K562 (cell line): ENCODE results near the gene IDI2. TPM values are rescaled to one million over a fixed set of nuclear protein-coding genes. Genes with fewer than 3 reads are reported as not detected.

ENCODE experiments used
- ATAC-seq: fragments of 200-7000 bp; cut with Tn5 transposase; 3 replicates; pipeline ENCODE4 v1.9.1; 2020; ENCODE audit warnings: moderate library complexity
- BruUV-seq: library from RNA; stranded (reverse); fragments of 400-500 nt; replicated peaks from 2 replicates; lab custom pipeline; 2021; lab: Mats Ljungman, UMichigan
- CTCF ChIA-PET: fragments of 300-600 bp; formaldehyde crosslinking; extraction: SDS; loops from one replicate; lab custom pipeline; 2021; ENCODE audit warnings: low intra/inter-chr PET ratio; lab: Yijun Ruan, JAX
- POLR2A ChIA-PET: fragments of 300-600, 350-650 bp; sonication (Branson Sonifier 250); formaldehyde crosslinking; extraction: SDS; loops from one replicate; lab custom pipeline; 2021; ENCODE audit warnings: antibody characterized with exemption, inconsistent platforms; lab: Yijun Ruan, JAX
- DNase-seq, 4 experiments: peaks; one replicate each; pipeline versions ENCODE4 v3.0.0 to v3.0.0-alpha.2; 2011 to 2018; ENCODE audit warnings: low spot score in 3 of 4, mixed read lengths in 3 of 4; ENCODE audit errors: extremely low read depth in 1 of 4
- FAIRE-seq: peaks from 2 replicates; lab custom pipeline; 2011; peaks lifted over from hg19 to GRCh38; lab: Jason Lieb, UNC
- H2AFZ ChIP-seq: 2 replicates; pipeline ENCODE4 v1.6.0; 2011; ENCODE audit warnings: low read depth, low read length, control low read depth, inconsistent platforms
- H3K27ac ChIP-seq: fragments of 200-600 bp; 3 replicates; pipeline ENCODE4 v1.8.0; 2011; ENCODE audit warnings: low read depth, mild to moderate bottlenecking, control low read depth, inconsistent platforms, low read length, moderate library complexity, mixed read lengths; ENCODE audit errors: extremely low read depth
- H3K27me3 ChIP-seq, 2 experiments: fragments of 300-600 bp in 1 of 2; 2 replicates in 1 of 2; 3 replicates in 1 of 2; pipeline versions ENCODE4 v1.6.0 to v1.8.0; 2011; ENCODE audit warnings: inconsistent platforms in 2 of 2, low read length in 2 of 2, mild to moderate bottlenecking in 1 of 2, mixed read lengths in 1 of 2, moderate library complexity in 1 of 2; ENCODE audit not compliant: control insufficient read depth in 2 of 2, insufficient read depth in 2 of 2
- H3K36me3 ChIP-seq: fragments of 300-600 bp; 3 replicates; pipeline ENCODE4 v1.8.0; 2011; ENCODE audit warnings: mild to moderate bottlenecking, low read length, inconsistent platforms; ENCODE audit not compliant: control insufficient read depth, insufficient read depth
- H3K4me1 ChIP-seq, 2 experiments: fragments of 200-600 bp in 1 of 2; replicated peaks in 1 of 2; 2 replicates in 1 of 2; 3 replicates in 1 of 2; pipeline versions ENCODE4 v1.5.1 to v1.8.0; 2011; ENCODE audit warnings: inconsistent platforms in 2 of 2, low read length in 2 of 2, mild to moderate bottlenecking in 1 of 2, mixed read lengths in 1 of 2, moderate library complexity in 1 of 2; ENCODE audit not compliant: control insufficient read depth in 2 of 2, insufficient read depth in 2 of 2
- H3K4me2 ChIP-seq: 2 replicates; pipeline ENCODE4 v1.6.1; 2011; ENCODE audit warnings: low read length, control low read depth, inconsistent platforms, mixed read lengths; ENCODE audit not compliant: insufficient read depth
- H3K4me3 ChIP-seq: fragments of 200-600 bp; sonication (generic), shearing (Covaris generic); 2 replicates; pipeline ENCODE4 v1.5.1; 2016; ENCODE audit warnings: control low read depth, inconsistent platforms
- H3K79me2 ChIP-seq: fragments of 200-600 bp; 3 replicates; pipeline ENCODE4 v1.8.0; 2011; ENCODE audit warnings: low read length, inconsistent platforms; ENCODE audit not compliant: control insufficient read depth, insufficient read depth
- H3K9ac ChIP-seq, 2 experiments: 2 replicates each; pipeline versions ENCODE4 v1.6.0 to v1.6.1; 2011; ENCODE audit warnings: low read depth in 2 of 2, low read length in 2 of 2, control low read depth in 1 of 2, inconsistent platforms in 1 of 2, mild to moderate bottlenecking in 1 of 2, mixed read lengths in 1 of 2; ENCODE audit not compliant: insufficient read depth in 1 of 2
- H3K9me1 ChIP-seq: one replicate; pipeline ENCODE4 v1.6.0; 2011; ENCODE audit warnings: inconsistent platforms, mild to moderate bottlenecking, low read length, moderate library complexity; ENCODE audit not compliant: control insufficient read depth, insufficient read depth
- H3K9me3 ChIP-seq: replicated peaks from 2 replicates; pipeline ENCODE4 v1.5.1; 2011; ENCODE audit warnings: low read depth, low read length, inconsistent platforms; ENCODE audit not compliant: control insufficient read depth, insufficient read depth
- H4K20me1 ChIP-seq: replicated peaks from 2 replicates; pipeline ENCODE4 v1.6.1; 2011; ENCODE audit warnings: low read length, inconsistent platforms, mixed read lengths; ENCODE audit not compliant: control insufficient read depth, insufficient read depth
- CGGBP1 ChIP-seq: fragments of 250-450 bp; sonication (Bioruptor Pico); IDR thresholded peaks from 2 replicates; pipeline ENCODE4 v1.9.0; 2021; ENCODE audit warnings: mild to moderate bottlenecking
- COPS2 ChIP-seq: fragments of 450-650 bp; conservative IDR thresholded peaks from 2 replicates; pipeline ENCODE4 v1.6.1; 2016; ENCODE audit warnings: mild to moderate bottlenecking, moderate library complexity
- E2F3 ChIP-seq: fragments of 250-450 bp; sonication (Bioruptor Pico); IDR thresholded peaks from 2 replicates; pipeline ENCODE4 v1.4.0; 2020; ENCODE audit warnings: mild to moderate bottlenecking
- MEF2A ChIP-seq: IDR thresholded peaks from 2 replicates; pipeline ENCODE4 v1.6.1; 2011; ENCODE audit warnings: low read depth, mild to moderate bottlenecking, low read length, moderate library complexity; ENCODE audit not compliant: control insufficient read depth
- MIER1 ChIP-seq: fragments of 450-650 bp; IDR thresholded peaks from 2 replicates; pipeline ENCODE4 v1.6.1; 2016; ENCODE audit warnings: antibody characterized with exemption, mild to moderate bottlenecking, low read depth
- MXD1 ChIP-seq: fragments of 250-450 bp; sonication (Bioruptor Pico); IDR thresholded peaks from 2 replicates; pipeline ENCODE4 v1.8.0; 2021; ENCODE audit warnings: borderline replicate concordance, mild to moderate bottlenecking, moderate library complexity; ENCODE audit not compliant: poor library complexity, severe bottlenecking
- POU5F1 ChIP-seq: fragments of 150-350 bp; IDR thresholded peaks from 2 replicates; pipeline ENCODE4 v1.6.1; 2014; ENCODE audit warnings: borderline replicate concordance, low read length, low read depth, mild to moderate bottlenecking; ENCODE audit not compliant: partially characterized antibody
- PTBP1 ChIP-seq: fragments of 200-400 bp; formaldehyde crosslinking; IDR thresholded peaks from 2 replicates; pipeline ENCODE4 v1.6.1; 2017; ENCODE audit warnings: low read depth, low read length
- SAFB ChIP-seq: fragments of 200-400 bp; formaldehyde crosslinking; IDR thresholded peaks from 2 replicates; pipeline ENCODE4 v1.6.1; 2017; ENCODE audit warnings: low read depth, low read length, borderline replicate concordance
- TAF15 ChIP-seq: fragments of 200-400 bp; formaldehyde crosslinking; IDR thresholded peaks from 2 replicates; pipeline ENCODE4 v1.6.1; 2017; ENCODE audit warnings: mild to moderate bottlenecking, low read depth, low read length, moderate library complexity
- ZBTB26 ChIP-seq: fragments of 450-650 bp; formaldehyde crosslinking; IDR thresholded peaks from 2 replicates; pipeline ENCODE4 v1.4.0; 2022; ENCODE audit warnings: missing genetic modification characterization
- ZBTB33 ChIP-seq: sonication (generic); formaldehyde crosslinking; IDR thresholded peaks from 2 replicates; pipeline ENCODE4 v1.8.1; 2023; ENCODE audit warnings: mild to moderate bottlenecking, missing genetic modification reagents
- ZBTB49 ChIP-seq: sonication (generic); formaldehyde crosslinking; IDR thresholded peaks from 2 replicates; pipeline ENCODE4 v1.8.0; 2022; ENCODE audit warnings: missing genetic modification reagents, mild to moderate bottlenecking, borderline replicate concordance
- WGBS: fragments of 100-300 bp; shearing (Covaris generic); methylation state at CpG from one replicate; pipeline ENCODE4 v1.1.6; 2016; ENCODE audit warnings: low coverage, mixed read lengths; ENCODE audit not compliant: insufficient coverage; ENCODE audit errors: missing lambda C conversion rate; 5-methylcytosine and 5-hydroxymethylcytosine counted together
- in situ Hi-C: fragments of 300-500 bp; cut with MboI; formaldehyde crosslinking; loops from 4 replicates; pipeline ENCODE4 v1.15.0; 2018; ENCODE audit warnings: inconsistent platforms, mixed read lengths
- intact Hi-C: fragments of 100-400 bp; cut with micrococcal nuclease; formaldehyde crosslinking; loops from 2 replicates; pipeline ENCODE4 v1.14.2; 2022
- polyA plus RNA-seq, 8 experiments: library from polyadenylated mRNA; depleted of rRNA in 4 of 8; stranded (reverse) in 5 of 8; unstranded in 3 of 8; fragments of >200 nt; fragmentation: Nextera tagmentation in 2 of 8; fragmentation: Illumina TruSeq in 1 of 8; extraction: Ambion mirVana in 2 of 8; extraction: Trizol in 1 of 8; gene quantifications; 2 replicates each; pipeline versions ENCODE4 v1.2.1 to v1.2.3, GENCODE V29; 2011 to 2014; ENCODE audit warnings: inconsistent platforms in 1 of 8, missing spikeins in 1 of 8
- total RNA-seq, 7 experiments: library from RNA; depleted of rRNA in 6 of 7; stranded (reverse); fragments of >200 nt in 6 of 7; fragmentation: Illumina TruSeq in 2 of 7; extraction: Trizol in 2 of 7; gene quantifications; 2 replicates each; pipeline versions ENCODE4 v1.2.1 to v1.2.3, GENCODE V29; 2011 to 2021; ENCODE audit warnings: low replicate concordance in 1 of 7

The IDI2 gene
- total and polyA plus RNA-seq, 9 of the 15 experiments (the other 6 are each of a cell fraction or from before 2014, with no cell fraction given): not detected

- Histone ChIP-seq H4K20me1 (no peaks in the 10 kb centered on the region), H3K9ac (no peak overlapping the region), H3K4me3 (no peak overlapping the region), H3K9me1 (no peaks in the 10 kb centered on the region), H2AFZ (no peak overlapping the region), H3K27me3 (no peaks in the 10 kb centered on the region), H3K36me3 (peaks cover 12% of the 10 kb centered on the region; the same call in 2 of the 3 replicates), H3K79me2 (no peaks in the 10 kb centered on the region), H3K4me2 (no peak overlapping the region), H3K27ac (no peak overlapping the region), H3K9me3 (no peaks in the 10 kb centered on the region), H3K4me1 (peaks cover 6 to 8% of the 10 kb centered on the region in 2 experiments; a peak in 3 of 5 replicates)
- FAIRE-seq (no peak), DNase-seq (no peak), ATAC-seq (no peak; the same call in 1 of the 3 replicates)
- TF ChIP-seq MEF2A: no peak
- no peak for TF ChIP-seq POU5F1
- TF ChIP-seq ZBTB26 (CRISPR knock-in tag): no peak
- TF ChIP-seq MXD1: no peak
- no peak for TF ChIP-seq ZBTB49
- TF ChIP-seq ZBTB33 (CRISPR knock-in tag): no peak
- TF ChIP-seq TAF15: no peak
- no peak for TF ChIP-seq COPS2
- TF ChIP-seq CGGBP1 (CRISPR knock-in tag): no peak
- no peak for TF ChIP-seq MIER1
- no peak for TF ChIP-seq SAFB
- TF ChIP-seq PTBP1: no peak
- no peak for TF ChIP-seq E2F3 (CRISPR knock-in tag)
- intact Hi-C loops (no loop called here), in situ Hi-C loops (no loop called here)
- no TSS peak for BruUV-seq
- CTCF ChIA-PET: no interaction called here
- WGBS: 76% methylated on average over 11 of the region's 12 CpGs
- POLR2A ChIA-PET: interaction anchor here (1.7 kb wide), 1 partner anchor 13 kb away, joined by 8 read pairs; no protein-coding TSS in a partner anchor
Measured at GRCh38 chr10:1024103-1024502, 1.6 kb downstream of the IDI2 start.
